Upper lobe of right lung (tissue), 1 donor: ENCODE measurements around the gene RPS27A. TPM values are rescaled to one million over a fixed set of nuclear protein-coding genes. Genes with fewer than 3 reads are reported as not detected.
"Not testable (repeated sequence)": the region's sequence is repeated elsewhere in the genome, so short reads cannot be mapped to it uniquely, and the experiment has no call there.

ENCODE experiments used
- ATAC-seq: fragments of 200-7000 bp; cut with Tn5 transposase; one replicate; pipeline ENCODE4 v1.9.1; 2020; ENCODE audit warnings: mild to moderate bottlenecking, moderate library complexity
- DNase-seq: peaks from one replicate; pipeline ENCODE4 v3.0.0-alpha.2; 2020
- H3K27ac ChIP-seq: fragments of 200-600 bp; one replicate; pipeline ENCODE4 v1.8.0; 2022
- H3K27me3 ChIP-seq: fragments of 200-600 bp; one replicate; pipeline ENCODE4 v1.8.0; 2022; ENCODE audit warnings: mild to moderate bottlenecking
- H3K36me3 ChIP-seq: fragments of 200-600 bp; one replicate; pipeline ENCODE4 v1.8.0; 2022
- H3K4me1 ChIP-seq: fragments of 200-600 bp; one replicate; pipeline ENCODE4 v1.8.0; 2022
- H3K4me3 ChIP-seq: fragments of 200-600 bp; one replicate; pipeline ENCODE4 v1.8.0; 2022; ENCODE audit warnings: mild to moderate bottlenecking
- H3K9me3 ChIP-seq: fragments of 200-600 bp; one replicate; pipeline ENCODE4 v1.8.0; 2022
- intact Hi-C: fragments of 100-400 bp; cut with DNase I; formaldehyde crosslinking; loops from one replicate; pipeline ENCODE4 v1.11.0; 2022
- total RNA-seq: library from RNA; stranded (reverse); fragmentation: NEBNext Ultra II Directional; extraction: Animal tissue kit (Norgen Biotek cat#: 25700); gene quantifications from one replicate; pipeline ENCODE4 v1.2.1, GENCODE V29; 2021
- TF ChIP-seq, protein P1 (sequence below): fragments of 200-600 bp; IDR thresholded peaks from one replicate; pipeline ENCODE4 v1.8.0; 2022; ENCODE audit warnings: antibody characterized with exemption
- donor health status: DM: no; HTN: yes; CAD: no; lungs with severe emphysema.

RPS27A gene
- total RNA-seq, 1 donor from 2014 or later, result 706 TPM

GRCh38 chr2:55277310-55277709 lies 44.8 kb downstream of the RPS27A start:
- Histone ChIP-seq H3K4me1 (peaks cover 2% of the 10 kb centered on the region), H3K9me3 (no peaks in the 10 kb centered on the region), H3K36me3 (no peaks in the 10 kb centered on the region), H3K27ac (no peak overlapping the region), H3K4me3 (no peak overlapping the region), H3K27me3 (no peaks in the 10 kb centered on the region)
- DNase-seq (no peak), ATAC-seq (no peak)
- TF ChIP-seq, protein P1, sequence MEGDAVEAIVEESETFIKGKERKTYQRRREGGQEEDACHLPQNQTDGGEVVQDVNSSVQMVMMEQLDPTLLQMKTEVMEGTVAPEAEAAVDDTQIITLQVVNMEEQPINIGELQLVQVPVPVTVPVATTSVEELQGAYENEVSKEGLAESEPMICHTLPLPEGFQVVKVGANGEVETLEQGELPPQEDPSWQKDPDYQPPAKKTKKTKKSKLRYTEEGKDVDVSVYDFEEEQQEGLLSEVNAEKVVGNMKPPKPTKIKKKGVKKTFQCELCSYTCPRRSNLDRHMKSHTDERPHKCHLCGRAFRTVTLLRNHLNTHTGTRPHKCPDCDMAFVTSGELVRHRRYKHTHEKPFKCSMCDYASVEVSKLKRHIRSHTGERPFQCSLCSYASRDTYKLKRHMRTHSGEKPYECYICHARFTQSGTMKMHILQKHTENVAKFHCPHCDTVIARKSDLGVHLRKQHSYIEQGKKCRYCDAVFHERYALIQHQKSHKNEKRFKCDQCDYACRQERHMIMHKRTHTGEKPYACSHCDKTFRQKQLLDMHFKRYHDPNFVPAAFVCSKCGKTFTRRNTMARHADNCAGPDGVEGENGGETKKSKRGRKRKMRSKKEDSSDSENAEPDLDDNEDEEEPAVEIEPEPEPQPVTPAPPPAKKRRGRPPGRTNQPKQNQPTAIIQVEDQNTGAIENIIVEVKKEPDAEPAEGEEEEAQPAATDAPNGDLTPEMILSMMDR, result no peak
- intact Hi-C loops, result no loop called here

DNA sequence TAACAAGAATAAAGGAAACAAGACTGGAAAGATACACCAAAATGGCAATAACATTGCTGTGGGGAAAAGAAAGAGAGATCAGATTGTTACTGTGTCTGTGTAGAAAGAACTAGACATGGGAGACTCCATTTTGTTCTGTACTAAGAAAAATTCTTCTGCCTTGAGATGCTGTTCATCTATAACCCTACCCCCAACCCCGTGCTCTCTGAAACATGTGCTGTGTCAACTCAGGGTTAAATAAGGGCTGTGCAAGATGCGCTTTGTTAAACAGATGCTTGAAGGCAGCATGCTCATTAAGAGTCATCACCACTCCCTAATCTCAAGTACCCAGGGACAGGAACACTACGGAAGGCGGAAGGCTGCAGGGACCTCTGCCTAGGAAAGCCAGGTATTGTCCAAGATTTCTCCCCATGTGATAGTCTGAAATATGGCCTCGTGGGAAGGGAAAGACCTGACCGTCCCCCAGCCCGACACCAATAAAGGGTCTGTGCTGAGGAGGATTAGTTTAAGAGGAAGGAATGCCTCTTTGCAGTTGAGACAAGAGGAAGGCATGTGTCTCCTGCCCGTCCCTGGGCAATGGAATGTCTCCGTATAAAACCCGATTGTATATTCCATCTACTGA lies 46.8 kb downstream of the RPS27A start:
- H3K4me3 ChIP-seq, ATAC-seq, H3K27me3 ChIP-seq, H3K9me3 ChIP-seq, DNase-seq, H3K36me3 ChIP-seq, H3K4me1 ChIP-seq, intact Hi-C loops, H3K27ac ChIP-seq: not testable (repeated sequence)

- H3K27me3 ChIP-seq, DNase-seq, intact Hi-C loops, H3K27ac ChIP-seq, ATAC-seq, H3K4me1 ChIP-seq, H3K9me3 ChIP-seq, H3K4me3 ChIP-seq, H3K36me3 ChIP-seq: not testable (repeated sequence)
Observed at GRCh38 chr2:55279859-55280424, 47.5 kb downstream of the RPS27A start.

DNA sequence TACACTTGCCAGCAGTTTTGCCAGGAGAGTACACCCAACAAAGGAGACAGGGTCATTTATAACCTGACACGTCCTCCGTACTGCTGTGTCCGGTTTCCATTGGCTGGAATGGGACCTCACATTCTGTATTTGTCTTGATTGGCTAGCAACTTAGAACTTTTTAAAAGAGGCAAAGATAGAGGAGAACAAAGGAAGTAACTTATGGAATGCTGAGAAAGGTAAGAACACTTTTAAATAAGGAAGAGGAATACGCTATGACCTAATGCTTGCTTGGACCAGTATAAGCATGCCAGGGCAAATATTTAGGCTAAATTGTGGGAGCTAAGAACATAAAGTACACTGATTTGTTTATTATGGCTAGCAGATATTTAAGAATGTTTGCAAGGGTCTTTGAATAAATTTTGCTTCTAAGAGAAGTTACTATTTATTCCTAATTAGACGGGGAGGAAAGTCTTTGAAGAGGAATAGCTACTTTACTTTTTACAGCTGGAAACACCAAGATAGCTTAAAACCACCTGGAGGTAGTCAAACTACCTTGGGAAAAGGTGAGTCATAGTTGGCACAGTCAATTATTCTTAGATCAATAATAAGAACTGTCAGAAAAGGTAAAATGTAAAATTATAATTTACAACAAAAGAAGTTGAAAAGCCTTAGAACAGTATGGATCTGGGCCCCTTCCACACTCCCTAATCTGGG lies 48.5 kb downstream of the RPS27A start:
- DNase-seq, H3K27me3 ChIP-seq, intact Hi-C loops, ATAC-seq, H3K36me3 ChIP-seq, H3K4me1 ChIP-seq, H3K9me3 ChIP-seq: not testable (repeated sequence)
- peak overlapping the region; percentile 97 for H3K27ac ChIP-seq
- peak overlapping the region; percentile 92 for H3K4me3 ChIP-seq

DNA sequence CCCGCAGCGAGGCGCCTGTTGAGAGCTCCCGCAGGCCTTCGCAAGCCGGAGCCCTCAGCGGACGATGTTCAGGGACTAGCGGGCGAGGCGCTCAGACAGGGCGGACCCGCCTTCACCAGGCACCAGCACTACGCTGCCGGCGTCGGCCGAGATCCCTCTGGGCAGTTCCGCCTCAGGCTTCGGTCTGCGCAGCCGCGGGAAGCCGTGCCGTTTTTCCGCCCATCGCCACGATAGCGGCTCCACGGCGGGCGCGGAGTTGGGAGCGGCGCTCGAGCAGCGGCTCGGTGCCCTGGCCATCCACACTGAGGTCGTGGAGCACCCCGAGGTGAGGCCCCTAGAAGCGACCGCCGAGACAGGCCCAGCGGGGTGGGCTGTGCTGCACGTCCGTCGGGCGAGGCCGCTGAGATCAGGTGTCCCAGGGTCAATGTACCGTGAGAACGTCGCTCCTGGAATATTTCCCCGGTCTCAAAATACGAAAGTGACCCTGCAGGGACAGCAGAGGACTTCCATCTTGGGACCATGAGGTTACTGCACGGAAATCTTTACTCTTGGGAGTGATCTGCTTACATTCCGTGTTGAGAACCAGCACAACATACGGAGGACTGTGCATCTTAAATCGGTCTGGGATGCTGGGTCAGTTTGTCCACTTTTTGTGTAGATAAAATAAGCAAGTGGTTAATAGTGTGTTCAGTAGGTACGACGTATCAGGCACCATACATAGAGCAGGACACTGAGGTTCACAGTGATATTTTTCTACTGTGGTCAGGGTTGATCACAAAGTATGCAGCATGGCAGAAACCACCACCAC lies 49.8 kb downstream of the RPS27A start:
- ATAC-seq, result peak; percentile 99
- TF ChIP-seq, protein P1, result no peak
- Histone ChIP-seq H3K27me3 (no peaks in the 10 kb centered on the region), H3K27ac (peak overlapping the region; percentile 97), H3K4me3 (peak overlapping the region; percentile 92), H3K4me1 (peaks cover 9% of the 10 kb centered on the region), H3K36me3 (no peaks in the 10 kb centered on the region), H3K9me3 (no peaks in the 10 kb centered on the region)
- DNase-seq, result peak; percentile 97
- intact Hi-C loops, result no loop called here

DNA sequence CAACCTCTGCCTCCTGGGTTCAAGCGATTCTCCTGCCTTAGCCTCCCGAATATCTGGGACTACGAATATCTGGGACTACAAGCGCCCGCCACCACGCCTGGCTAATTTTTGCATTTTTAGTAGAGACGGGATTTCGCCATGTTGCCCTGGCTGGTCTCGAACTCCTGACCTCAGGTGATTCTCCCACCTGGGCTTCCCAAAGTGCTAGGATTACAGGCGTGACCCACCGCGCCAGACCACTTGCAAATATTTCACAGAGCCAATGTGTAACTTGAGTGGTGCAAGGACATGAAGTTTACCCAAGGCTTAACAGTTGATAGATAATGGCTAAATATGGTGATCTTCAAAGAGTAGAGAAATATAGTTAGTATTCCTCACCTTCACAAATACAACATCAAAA lies 50.6 kb downstream of the RPS27A start:
- ATAC-seq (no peak), DNase-seq (no peak)
- Histone ChIP-seq H3K4me3 (peak overlapping the region; percentile 92), H3K4me1 (peaks cover 9% of the 10 kb centered on the region), H3K27ac (no peak overlapping the region), H3K27me3 (no peaks in the 10 kb centered on the region), H3K9me3 (no peaks in the 10 kb centered on the region), H3K36me3 (no peaks in the 10 kb centered on the region)
- TF ChIP-seq, protein P1, result no peak
- intact Hi-C loops, result no loop called here

Other genes with a start within 250 kb of the RPS27A start
- gene RTN4, start 182.2 kb upstream of the RPS27A start, total RNA-seq, result 275 TPM
- gene CLHC1, start 395 bp upstream of the RPS27A start, total RNA-seq, result 12.3 TPM
- 19.6 TPM for gene MTIF2, start 36.5 kb downstream of the RPS27A start, total RNA-seq
- 86.1 TPM for gene CCDC88A, start 187.2 kb downstream of the RPS27A start, total RNA-seq